AG09309 (cell line): ENCODE data around the gene PPP1R16B.

Experiments used
- DNase-seq: peaks from one replicate; pipeline ENCODE4 v3.0.0-alpha.2; 2010; ENCODE audit warnings: low read depth
- H3K4me3 ChIP-seq: 2 replicates; pipeline ENCODE4 v1.5.1; 2011; ENCODE audit warnings: mild to moderate bottlenecking, low read depth, low read length, moderate library complexity; ENCODE audit not compliant: control insufficient read depth
- TF ChIP-seq, protein P1 (sequence below): IDR thresholded peaks from 2 replicates; pipeline ENCODE4 v1.5.1; 2011; ENCODE audit warnings: mild to moderate bottlenecking, low read depth, low read length, inconsistent platforms; ENCODE audit not compliant: insufficient read depth, control insufficient read depth; ENCODE audit errors: missing control alignments

PPP1R16B gene

DNA sequence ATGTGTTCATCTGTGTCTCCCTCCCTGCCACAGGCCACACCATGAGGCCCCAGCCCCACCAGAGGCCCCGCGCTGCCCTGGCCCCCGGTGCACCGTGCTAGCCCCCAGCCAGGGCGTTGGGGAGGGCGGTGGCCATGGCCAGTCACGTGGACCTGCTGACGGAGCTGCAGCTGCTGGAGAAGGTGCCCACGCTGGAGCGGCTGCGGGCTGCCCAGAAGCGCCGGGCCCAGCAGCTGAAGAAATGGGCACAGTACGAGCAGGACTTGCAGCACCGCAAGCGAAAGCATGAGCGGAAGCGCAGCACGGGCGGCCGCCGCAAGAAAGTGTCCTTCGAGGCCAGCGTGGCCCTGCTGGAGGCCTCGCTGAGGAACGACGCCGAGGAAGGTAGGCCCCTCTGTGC is 30.3 kb downstream of the PPP1R16B start:
- DNase-seq, result no peak
- TF ChIP-seq, protein P1, sequence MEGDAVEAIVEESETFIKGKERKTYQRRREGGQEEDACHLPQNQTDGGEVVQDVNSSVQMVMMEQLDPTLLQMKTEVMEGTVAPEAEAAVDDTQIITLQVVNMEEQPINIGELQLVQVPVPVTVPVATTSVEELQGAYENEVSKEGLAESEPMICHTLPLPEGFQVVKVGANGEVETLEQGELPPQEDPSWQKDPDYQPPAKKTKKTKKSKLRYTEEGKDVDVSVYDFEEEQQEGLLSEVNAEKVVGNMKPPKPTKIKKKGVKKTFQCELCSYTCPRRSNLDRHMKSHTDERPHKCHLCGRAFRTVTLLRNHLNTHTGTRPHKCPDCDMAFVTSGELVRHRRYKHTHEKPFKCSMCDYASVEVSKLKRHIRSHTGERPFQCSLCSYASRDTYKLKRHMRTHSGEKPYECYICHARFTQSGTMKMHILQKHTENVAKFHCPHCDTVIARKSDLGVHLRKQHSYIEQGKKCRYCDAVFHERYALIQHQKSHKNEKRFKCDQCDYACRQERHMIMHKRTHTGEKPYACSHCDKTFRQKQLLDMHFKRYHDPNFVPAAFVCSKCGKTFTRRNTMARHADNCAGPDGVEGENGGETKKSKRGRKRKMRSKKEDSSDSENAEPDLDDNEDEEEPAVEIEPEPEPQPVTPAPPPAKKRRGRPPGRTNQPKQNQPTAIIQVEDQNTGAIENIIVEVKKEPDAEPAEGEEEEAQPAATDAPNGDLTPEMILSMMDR, result no peak
- H3K4me3 ChIP-seq, result no peak overlapping the region

DNA sequence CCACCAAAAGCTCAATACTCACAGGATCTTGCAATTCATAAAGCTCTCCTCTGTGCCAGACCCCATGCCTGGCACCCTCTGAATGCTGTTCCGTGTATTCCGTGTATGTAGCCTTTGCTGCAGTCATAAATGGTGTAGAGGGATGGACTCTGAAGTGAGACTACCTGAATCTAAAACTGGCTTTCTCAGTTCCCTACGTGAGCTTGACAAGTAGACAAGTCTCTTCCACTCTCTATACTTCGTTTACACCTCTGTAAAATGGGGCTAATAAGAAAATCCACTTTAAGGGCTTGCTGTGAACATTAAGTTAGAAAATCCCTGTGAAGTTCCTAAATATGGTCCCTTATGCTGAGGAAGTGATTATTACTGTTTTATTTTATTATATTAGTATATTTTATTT is 31.5 kb downstream of the PPP1R16B start:
- no peak for DNase-seq
- H3K4me3 ChIP-seq, result no peak overlapping the region
- TF ChIP-seq, protein P1, result no peak

DNA sequence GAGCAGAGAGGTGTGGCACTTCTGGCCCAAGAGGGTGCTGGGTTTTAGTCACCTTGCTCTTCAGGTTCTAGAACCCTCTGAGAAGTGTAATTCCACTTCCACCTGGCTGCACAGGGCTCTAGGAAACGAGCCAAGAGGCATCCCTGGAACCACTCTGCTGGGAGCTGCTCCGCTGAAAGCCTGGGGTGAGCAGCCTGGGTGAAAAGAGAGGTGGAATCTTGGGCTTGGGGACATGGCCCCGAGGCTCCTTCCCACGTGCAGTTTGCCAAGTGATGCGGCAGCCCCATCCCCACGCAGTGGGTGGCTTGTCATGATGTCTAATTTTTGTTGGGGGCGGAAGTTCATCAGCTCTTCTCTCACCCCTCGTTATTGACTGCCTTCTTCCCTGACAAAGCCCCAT is 32.8 kb downstream of the PPP1R16B start:
- no peak overlapping the region for H3K4me3 ChIP-seq
- TF ChIP-seq, protein P1, result no peak
- no peak for DNase-seq

DNA sequence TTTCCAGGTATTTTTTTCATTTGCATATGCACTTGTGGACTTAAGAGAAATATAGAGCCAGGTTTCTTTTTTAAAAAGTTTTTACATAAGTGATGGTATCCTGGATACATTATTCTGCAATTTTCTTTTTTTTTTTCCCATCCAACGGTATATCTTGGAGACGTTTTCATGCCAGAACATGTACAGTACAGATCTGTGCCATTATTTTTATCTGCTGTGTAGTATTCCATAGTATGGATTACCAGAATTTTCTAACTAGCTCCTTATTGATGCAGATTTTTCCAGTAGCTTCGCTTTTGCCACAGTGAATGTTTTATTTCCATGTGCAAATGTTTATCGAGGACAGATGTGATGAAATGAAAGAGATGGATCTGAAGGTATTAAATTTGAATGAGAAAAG is 34.1 kb downstream of the PPP1R16B start:
- TF ChIP-seq, protein P1, result no peak
- no peak overlapping the region for H3K4me3 ChIP-seq
- DNase-seq, result no peak

DNA sequence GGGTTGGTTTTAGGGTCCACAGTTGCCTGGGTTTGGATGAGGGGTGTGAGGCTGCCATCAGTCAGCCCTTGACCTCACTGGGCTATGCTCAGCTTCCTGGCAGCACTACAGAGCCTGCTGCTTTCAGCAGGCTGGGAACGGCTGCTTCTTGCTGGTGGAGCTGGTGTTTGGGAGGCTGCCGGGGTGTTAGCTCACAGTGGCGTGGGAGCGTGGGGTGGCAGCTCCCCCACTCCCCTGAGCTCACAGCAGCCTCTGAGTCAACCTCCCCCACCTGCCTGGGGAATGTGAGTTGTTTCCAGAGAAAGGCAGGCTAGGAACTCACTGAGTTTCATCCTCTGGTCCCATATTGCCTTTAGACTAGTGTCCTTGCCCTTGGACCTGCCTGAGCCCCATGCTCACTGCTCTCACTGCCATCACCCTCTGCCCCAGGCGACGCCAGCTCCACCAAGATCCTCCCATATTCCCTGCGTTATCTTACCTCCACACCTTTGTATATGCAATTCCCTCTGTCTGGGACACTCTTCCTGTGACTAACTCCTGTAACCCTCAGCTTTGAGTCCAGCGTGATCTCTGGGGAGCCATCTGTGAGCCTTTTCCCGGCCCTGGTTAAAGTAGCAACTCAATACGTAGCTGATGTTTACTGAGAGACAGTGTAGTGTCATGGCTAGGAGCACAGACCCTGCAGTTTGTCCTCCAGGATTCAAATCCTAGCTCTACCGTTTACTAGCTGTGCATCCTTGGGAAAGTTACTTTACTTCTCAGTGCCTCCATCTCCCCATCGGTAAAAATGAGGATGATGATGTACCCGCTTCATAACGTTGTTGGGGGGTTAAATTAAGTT is 34.8 kb downstream of the PPP1R16B start:
- TF ChIP-seq, protein P1, result no peak
- H3K4me3 ChIP-seq, result no peak overlapping the region
- DNase-seq, result no peak

DNA sequence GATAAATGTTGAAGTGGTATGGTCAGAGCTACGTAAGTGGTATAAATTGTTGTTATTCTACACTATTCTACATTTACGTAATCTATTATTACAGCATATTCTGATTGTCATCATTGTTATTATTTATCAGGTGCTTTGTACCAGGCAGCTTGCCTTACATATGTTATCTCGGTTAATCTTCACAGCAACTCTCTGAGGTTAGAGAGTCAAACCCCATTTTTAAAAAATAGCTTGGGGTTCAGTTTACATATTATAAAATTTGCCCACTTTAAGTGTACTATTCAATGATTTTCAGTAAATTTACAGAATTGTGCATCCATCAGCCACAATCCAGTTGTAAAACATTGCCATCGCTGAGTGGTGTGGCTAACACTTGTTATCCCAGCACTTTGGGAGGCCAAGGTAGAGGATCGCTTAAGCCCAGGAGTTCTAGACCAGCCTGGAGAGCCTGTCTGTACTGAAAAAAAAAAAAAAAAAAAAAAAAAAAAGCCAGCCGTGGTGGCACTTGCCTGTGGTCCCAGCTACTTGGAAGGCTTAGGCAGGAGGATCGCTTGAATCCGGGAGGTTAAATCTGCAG is 35.5 kb downstream of the PPP1R16B start:
- TF ChIP-seq, protein P1, result no peak
- H3K4me3 ChIP-seq, result no peak overlapping the region
- no peak for DNase-seq
